Naive thymus-derived CD4-positive, alpha-beta T cell (primary cell): Measurements from ENCODE around the gene ARHGEF19. TPM values are rescaled to one million over a fixed set of nuclear protein-coding genes. Genes with fewer than 3 reads are reported as not detected.
A peak's percentile ranks its signal among the peaks of the same experiment; 100 is the strongest.
"Not testable (repeated sequence)": the region's sequence is repeated elsewhere in the genome, so short reads cannot be mapped to it uniquely, and the experiment has no call there.

Experiments used
- ATAC-seq: fragments of 150-1000 bp; cut with Tn5 transposase; 2 replicates; pipeline ENCODE4 v1.10.0; 2021; ENCODE audit warnings: mild to moderate bottlenecking, moderate library complexity
- CTCF ChIA-PET: fragments of 350-600 bp; sonication (Branson Sonifier 250); formaldehyde crosslinking; loops from one replicate; lab custom pipeline; 2021; ENCODE audit warnings: antibody characterized with exemption; lab: Charles Lee
- POLR2A ChIA-PET: fragments of 350-600 bp; sonication (Branson Sonifier 250); formaldehyde crosslinking; loops from one replicate; lab custom pipeline; 2021; ENCODE audit warnings: antibody characterized with exemption, inconsistent platforms; lab: Charles Lee
- DNase-seq, 9 donors: peaks; one replicate each; pipeline versions ENCODE4 v3.0.0 to v3.0.0-alpha.2; 2020 to 2022; ENCODE audit warnings: mixed read lengths in 1 of 9
- H3K27ac ChIP-seq: one replicate; pipeline ENCODE4 v1.7.0; 2013; ENCODE audit warnings: mild to moderate bottlenecking, low read depth, low read length, moderate library complexity
- H3K27me3 ChIP-seq, 2 donors: one replicate each; pipeline ENCODE4 v1.7.0; 2013; ENCODE audit warnings: low read length in 2 of 2, mild to moderate bottlenecking in 2 of 2, moderate library complexity in 2 of 2; ENCODE audit not compliant: control insufficient read depth in 2 of 2, insufficient read depth in 2 of 2
- H3K36me3 ChIP-seq, 3 experiments: 1 replicate in 2 of 3; 2 replicates in 1 of 3; pipeline ENCODE4 v1.7.0; 2013; ENCODE audit warnings: low read length in 3 of 3, mild to moderate bottlenecking in 3 of 3, moderate library complexity in 1 of 3; ENCODE audit not compliant: insufficient read depth in 3 of 3, control insufficient read depth in 2 of 3
- H3K4me1 ChIP-seq, 2 donors: one replicate each; pipeline ENCODE4 v1.7.0; 2013; ENCODE audit warnings: low read length in 2 of 2, mild to moderate bottlenecking in 2 of 2, moderate library complexity in 1 of 2; ENCODE audit not compliant: control insufficient read depth in 2 of 2, insufficient read depth in 2 of 2
- H3K4me3 ChIP-seq: 2 replicates; pipeline ENCODE4 v1.7.0; 2013; ENCODE audit warnings: mild to moderate bottlenecking, low read length
- H3K9me3 ChIP-seq, 3 experiments: 1 replicate in 2 of 3; 2 replicates in 1 of 3; pipeline ENCODE4 v1.7.0; 2013; ENCODE audit warnings: low read length in 3 of 3; ENCODE audit not compliant: control insufficient read depth in 2 of 3
- H3K27ac Mint-ChIP-seq, 9 donors: one replicate each; pipeline ENCODE4 v1.8.0; 2020 to 2022; ENCODE audit warnings: mixed read lengths in 9 of 9, mild to moderate bottlenecking in 8 of 9, moderate library complexity in 5 of 9, inconsistent platforms in 2 of 9
- H3K27me3 Mint-ChIP-seq, 5 donors: one replicate each; pipeline ENCODE4 v1.8.0; 2021 to 2022; ENCODE audit warnings: mixed read lengths in 5 of 5, mild to moderate bottlenecking in 1 of 5
- H3K36me3 Mint-ChIP-seq, 5 donors: one replicate each; pipeline ENCODE4 v1.8.0; 2020 to 2022; ENCODE audit warnings: mixed read lengths in 5 of 5, mild to moderate bottlenecking in 3 of 5, inconsistent platforms in 1 of 5
- H3K4me1 Mint-ChIP-seq, 7 donors: one replicate each; pipeline ENCODE4 v1.8.0; 2020 to 2022; ENCODE audit warnings: mixed read lengths in 7 of 7, mild to moderate bottlenecking in 3 of 7, inconsistent platforms in 1 of 7
- H3K4me3 Mint-ChIP-seq, 10 donors: one replicate each; pipeline ENCODE4 v1.8.0; 2020 to 2022; ENCODE audit warnings: mild to moderate bottlenecking in 10 of 10, mixed read lengths in 10 of 10, moderate library complexity in 6 of 10, inconsistent platforms in 2 of 10
- H3K9me3 Mint-ChIP-seq, 11 donors: one replicate each; pipeline ENCODE4 v1.8.0; 2020 to 2022; ENCODE audit warnings: mixed read lengths in 11 of 11, mild to moderate bottlenecking in 4 of 11, inconsistent platforms in 1 of 11, moderate library complexity in 1 of 11
- intact Hi-C, 2 donors: fragments of 100-400 bp; cut with micrococcal nuclease; formaldehyde crosslinking; loops; one replicate each; pipeline ENCODE4 v1.15.1; 2023
- polyA plus RNA-seq, 2 donors: library from polyadenylated mRNA; unstranded; fragments of 300-500 nt; fragmentation: Illumina TruSeq; gene quantifications; one replicate each; pipeline ENCODE4 v1.2.3, GENCODE V29; 2021
- total RNA-seq, 6 experiments: library from RNA in 5 of 6; stranded (reverse) in 5 of 6; gene quantifications; 1 replicate in 5 of 6; 2 replicates in 1 of 6; pipeline ENCODE4 v1.2.3 and lab custom pipeline; 2021 to 2026

ARHGEF19 gene
- total and polyA plus RNA-seq, 7 experiments from 2014 or later: 5.1 to 12.4 (median 9.1) TPM

- H3K27ac ChIP-seq, H3K9me3 ChIP-seq, H3K36me3 ChIP-seq, ATAC-seq, H3K27me3 Mint-ChIP-seq, H3K4me3 ChIP-seq, H3K4me1 ChIP-seq, H3K36me3 Mint-ChIP-seq, DNase-seq, H3K27ac Mint-ChIP-seq, CTCF ChIA-PET, H3K27me3 ChIP-seq, H3K9me3 Mint-ChIP-seq: not testable (repeated sequence)
- peak overlapping the region in 1 of 10 donors; percentile 81 for H3K4me3 Mint-ChIP-seq
- intact Hi-C loops: loop anchor here in 1 of 2 donors (5.0 kb wide), 1 partner anchor 368 kb away; the partner anchor contains the start of gene SPEN
- peaks cover 9 to 30% (median 23%) of the 10 kb centered on the region in 7 donors for H3K4me1 Mint-ChIP-seq
- POLR2A ChIA-PET: interaction anchor here (0.8 to 2.9 kb wide), 2 partner anchors 9 to 23 kb away, joined by 3 to 17 read pairs; no protein-coding TSS in a partner anchor
These were observed 2.8 kb upstream of the ARHGEF19 start for GRCh38 chr1:16215240-16215639.

DNA sequence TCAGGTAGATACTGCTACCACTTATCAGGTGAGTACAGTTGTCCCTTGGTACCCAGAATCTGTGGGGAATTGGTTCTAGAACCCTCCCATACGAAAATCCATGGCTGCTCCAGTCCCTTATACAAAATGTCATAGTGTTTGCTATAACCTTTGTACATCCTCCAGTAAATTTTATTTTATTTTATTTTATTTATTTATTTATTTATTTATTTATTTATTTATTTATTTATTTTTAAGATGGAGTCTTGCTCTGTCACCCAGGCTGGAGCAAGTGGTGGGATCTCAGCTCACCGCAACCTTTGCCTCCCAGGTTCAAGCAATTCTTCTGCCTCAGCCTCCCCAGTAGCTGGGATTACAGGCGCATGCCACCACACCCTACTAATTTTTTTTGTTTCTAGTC is 1.1 kb upstream of the ARHGEF19 start:
- H3K9me3 ChIP-seq, CTCF ChIA-PET, intact Hi-C loops, H3K27me3 Mint-ChIP-seq, H3K4me3 ChIP-seq, H3K27ac Mint-ChIP-seq, ATAC-seq, H3K9me3 Mint-ChIP-seq, H3K4me1 ChIP-seq, H3K36me3 Mint-ChIP-seq, H3K36me3 ChIP-seq, POLR2A ChIA-PET, DNase-seq, H3K27ac ChIP-seq, H3K27me3 ChIP-seq, H3K4me3 Mint-ChIP-seq: not testable (repeated sequence)
- H3K4me1 Mint-ChIP-seq: peaks cover 9 to 23% (median 17%) of the 10 kb centered on the region in 7 donors

DNA sequence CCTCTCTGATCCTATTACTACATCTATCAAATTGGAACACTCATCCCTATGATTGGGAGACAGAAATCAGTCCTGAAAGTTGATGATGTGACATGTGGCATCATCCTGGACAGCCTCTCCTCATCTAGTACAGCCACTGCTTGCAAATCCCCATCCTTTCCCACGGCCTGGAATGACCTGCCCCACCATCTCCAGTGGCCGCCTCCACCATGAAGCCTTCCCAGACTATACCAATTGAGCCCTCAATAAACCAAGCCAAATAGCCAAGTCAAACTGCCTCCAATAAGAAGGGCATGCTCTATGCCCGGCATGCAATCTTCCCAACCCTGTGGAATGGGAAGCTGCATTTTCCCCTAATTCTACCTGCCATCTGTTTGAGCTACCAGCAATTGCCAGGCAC is 561 bp upstream of the ARHGEF19 start:
- Mint-ChIP-seq H3K27me3 (peaks cover 0 to 6% (median 0%) of the 10 kb centered on the region in 5 donors), H3K36me3 (no peaks in the 10 kb centered on the region), H3K27ac (no peak overlapping the region), H3K9me3 (no peaks in the 10 kb centered on the region), H3K4me1 (peaks cover 9 to 20% (median 15%) of the 10 kb centered on the region in 7 donors), H3K4me3 (peak overlapping the region in 1 of 10 donors; percentile 64)
- Histone ChIP-seq H3K4me1 (peaks cover 0 to 6% of the 10 kb centered on the region in 2 donors), H3K9me3 (no peaks in the 10 kb centered on the region), H3K27me3 (no peaks in the 10 kb centered on the region), H3K4me3 (no peak overlapping the region), H3K36me3 (no peaks in the 10 kb centered on the region), H3K27ac (no peak overlapping the region)
- ATAC-seq (no peak), DNase-seq (no peak)
- ChIA-PET POLR2A (no interaction called here), CTCF (no interaction called here)
- intact Hi-C loops: no loop called here

- ChIA-PET CTCF (no interaction called here), POLR2A (interaction anchor here (1.2 kb wide), 1 partner anchor 25 kb away, joined by 7 read pairs; the partner anchor contains the start of gene CPLANE2)
- Histone ChIP-seq H3K27ac (no peak overlapping the region), H3K27me3 (no peaks in the 10 kb centered on the region), H3K9me3 (no peaks in the 10 kb centered on the region), H3K36me3 (no peaks in the 10 kb centered on the region), H3K4me1 (peaks cover 5 to 11% of the 10 kb centered on the region in 2 donors), H3K4me3 (no peak overlapping the region)
- peaks cover 0 to 6% (median 0%) of the 10 kb centered on the region in 5 donors for H3K27me3 Mint-ChIP-seq
- ATAC-seq (no peak), DNase-seq (no peak)
- no peak overlapping the region for H3K27ac Mint-ChIP-seq
- H3K4me1 Mint-ChIP-seq: peaks cover 9 to 18% (median 13%) of the 10 kb centered on the region in 7 donors
- H3K4me3 Mint-ChIP-seq: no peak overlapping the region
- peaks cover 0 to 2% (median 0%) of the 10 kb centered on the region in 11 donors for H3K9me3 Mint-ChIP-seq
- H3K36me3 Mint-ChIP-seq: no peaks in the 10 kb centered on the region
- intact Hi-C loops: no loop called here
These were observed 628 bp downstream of the ARHGEF19 start for GRCh38 chr1:16211824-16212223.

GRCh38 chr1:16210581-16210980 is 1.9 kb downstream of the ARHGEF19 start:
- H3K27me3 ChIP-seq: no peaks in the 10 kb centered on the region
- Mint-ChIP-seq H3K4me1 (peaks cover 0 to 14% (median 8%) of the 10 kb centered on the region in 7 donors), H3K4me3 (peak overlapping the region in 2 of 10 donors; percentile 34 to 38), H3K36me3 (no peaks in the 10 kb centered on the region), H3K27ac (no peak overlapping the region), H3K27me3 (peaks cover 0 to 3% (median 0%) of the 10 kb centered on the region in 5 donors), H3K9me3 (peaks cover 0 to 2% (median 0%) of the 10 kb centered on the region in 11 donors)
- no peaks in the 10 kb centered on the region for H3K9me3 ChIP-seq
- ChIA-PET POLR2A (no interaction called here), CTCF (no interaction called here)
- no peaks in the 10 kb centered on the region for H3K36me3 ChIP-seq
- H3K4me3 ChIP-seq: no peak overlapping the region
- no peak for DNase-seq
- intact Hi-C loops: no loop called here
- H3K27ac ChIP-seq: no peak overlapping the region
- peaks cover 9 to 11% of the 10 kb centered on the region in 2 donors for H3K4me1 ChIP-seq
- ATAC-seq: no peak

DNA sequence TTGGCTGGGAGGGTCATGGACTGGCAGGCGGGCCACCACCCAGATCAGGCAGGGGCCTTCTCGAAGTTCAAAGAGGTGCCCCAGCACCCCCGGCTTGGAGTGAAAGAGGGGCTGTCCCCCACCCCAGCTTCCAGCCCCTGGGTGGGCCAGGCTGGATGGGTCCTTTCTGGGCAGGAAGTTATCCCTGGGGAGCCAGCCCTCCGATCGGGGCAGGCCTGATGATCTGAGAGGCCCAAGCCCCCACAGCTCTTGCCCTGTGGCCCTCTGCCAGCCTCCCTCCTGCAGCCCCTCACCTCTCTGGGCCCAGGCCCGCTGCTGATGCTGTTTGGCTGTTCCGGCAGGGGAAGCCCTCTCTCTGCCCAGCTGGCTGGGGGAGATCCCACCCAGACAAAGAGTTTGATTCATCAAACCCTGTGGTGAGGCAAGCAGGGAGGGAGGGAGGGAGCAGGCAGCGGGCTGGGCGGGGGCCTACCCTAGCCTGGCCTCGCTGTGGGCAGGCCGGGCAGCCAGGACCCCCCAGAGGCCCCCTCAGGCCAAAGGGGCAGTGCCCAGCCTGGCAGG is 2.5 kb downstream of the ARHGEF19 start:
- H3K4me1 Mint-ChIP-seq: peaks cover under 1 to 13% (median 7%) of the 10 kb centered on the region in 7 donors
- Histone ChIP-seq H3K27me3 (no peaks in the 10 kb centered on the region), H3K9me3 (no peaks in the 10 kb centered on the region), H3K4me3 (no peak overlapping the region), H3K4me1 (peaks cover 9 to 15% of the 10 kb centered on the region in 2 donors), H3K27ac (no peak overlapping the region), H3K36me3 (no peaks in the 10 kb centered on the region)
- POLR2A ChIA-PET: no interaction called here
- DNase-seq: no peak
- peaks cover 0 to 2% (median 0%) of the 10 kb centered on the region in 11 donors for H3K9me3 Mint-ChIP-seq
- no peaks in the 10 kb centered on the region for H3K36me3 Mint-ChIP-seq
- H3K27ac Mint-ChIP-seq: peak overlapping the region in 1 of 9 donors; percentile 36
- ATAC-seq: no peak
- CTCF ChIA-PET: no interaction called here
- H3K4me3 Mint-ChIP-seq: no peak overlapping the region
- intact Hi-C loops: loop anchor here (5.0 to 10.0 kb wide), 7 partner anchors 142 to 705 kb away; partner anchors contain the start of genes DDI2 (in 1 of the 2), FBXO42 (in 1 of the 2), NBPF1 (in 1 of the 2) and NECAP2 (in 1 of the 2)
- peaks cover 0 to 3% (median 0%) of the 10 kb centered on the region in 5 donors for H3K27me3 Mint-ChIP-seq
